ENCODE data around the gene MREG. TPM values are rescaled to one million over a fixed set of nuclear protein-coding genes. Genes with fewer than 3 reads are reported as not detected.

Gene MREG
- total and polyA plus RNA-seq, 9 of the 15 experiments (the other 6 are each of a cell fraction or from before 2014, with no cell fraction given): 0.77 to 3.8 (median 2.3) TPM

GRCh38 chr2:215997219-215997618 lies 16.1 kb downstream of the MREG start:
- in situ Hi-C loops (cut with MboI) (no loop called here), intact Hi-C loops (cut with micrococcal nuclease) (no loop called here)
- Histone ChIP-seq H3K9ac (ENCODE audit: insufficient read depth in 1 of 2, low read depth in 2 of 2, low read length in 2 of 2) (no peak overlapping the region), H3K79me2 (ENCODE audit: control insufficient read depth, insufficient read depth, low read length) (no peaks in the 10 kb centered on the region), H3K36me3 (ENCODE audit: control insufficient read depth, insufficient read depth, low read length) (no peaks in the 10 kb centered on the region), H2AFZ (ENCODE audit: low read depth, low read length) (no peak overlapping the region), H3K4me2 (ENCODE audit: insufficient read depth, low read length) (no peak overlapping the region), H3K4me1 (replicated peaks in 1 of 2; ENCODE audit: control insufficient read depth in 2 of 2, insufficient read depth in 2 of 2, low read length in 2 of 2) (peaks cover 7 to 10% of the 10 kb centered on the region in 2 experiments; a peak in 3 of 5 replicates), H3K27ac (ENCODE audit: extremely low read depth, low read depth, low read length) (no peak overlapping the region), H3K4me3 (no peak overlapping the region), H3K9me3 (replicated peaks; ENCODE audit: control insufficient read depth, insufficient read depth, low read depth, low read length) (no peaks in the 10 kb centered on the region), H3K9me1 (ENCODE audit: control insufficient read depth, insufficient read depth, low read length) (no peaks in the 10 kb centered on the region), H3K27me3 (ENCODE audit: control insufficient read depth in 2 of 2, insufficient read depth in 2 of 2, low read length in 2 of 2) (no peaks in the 10 kb centered on the region), H4K20me1 (replicated peaks; ENCODE audit: control insufficient read depth, insufficient read depth, low read length) (no peaks in the 10 kb centered on the region)
- ATAC-seq: no peak
- ChIA-PET POLR2A (interaction anchor here (1.0 to 1.4 kb wide), 2 partner anchors 9 to 31 kb away, joined by 3 to 6 read pairs; no protein-coding TSS in a partner anchor), CTCF (ENCODE audit: low intra/inter-chr PET ratio) (no interaction called here)
- no TSS peak for BruUV-seq (replicated peaks)
- 100% methylated on average over 1 of the region's 1 CpG for WGBS (ENCODE audit: insufficient coverage, low coverage, missing lambda C conversion rate)
- no peak for DNase-seq (ENCODE audit: extremely low read depth in 1 of 4, low spot score in 3 of 4)
- TF ChIP-seq TCF7L2 (IDR thresholded peaks at IDR 0.05; ENCODE audit: low read depth, low read length): no peak
- peak; percentile 45; the same call in 1 of the 2 replicates for TF ChIP-seq TFE3 (CRISPR knock-in tag; IDR thresholded peaks at IDR 0.05)
- FAIRE-seq: no peak

- Histone ChIP-seq H3K9ac (ENCODE audit: insufficient read depth in 1 of 2, low read depth in 2 of 2, low read length in 2 of 2) (no peak overlapping the region), H3K79me2 (ENCODE audit: control insufficient read depth, insufficient read depth, low read length) (no peaks in the 10 kb centered on the region), H3K4me3 (no peak overlapping the region), H3K9me3 (replicated peaks; ENCODE audit: control insufficient read depth, insufficient read depth, low read depth, low read length) (no peaks in the 10 kb centered on the region), H3K27me3 (ENCODE audit: control insufficient read depth in 2 of 2, insufficient read depth in 2 of 2, low read length in 2 of 2) (no peaks in the 10 kb centered on the region), H4K20me1 (replicated peaks; ENCODE audit: control insufficient read depth, insufficient read depth, low read length) (no peaks in the 10 kb centered on the region), H3K4me2 (ENCODE audit: insufficient read depth, low read length) (no peak overlapping the region), H3K36me3 (ENCODE audit: control insufficient read depth, insufficient read depth, low read length) (no peaks in the 10 kb centered on the region), H2AFZ (ENCODE audit: low read depth, low read length) (no peak overlapping the region), H3K27ac (ENCODE audit: extremely low read depth, low read depth, low read length) (no peak overlapping the region), H3K4me1 (replicated peaks in 1 of 2; ENCODE audit: control insufficient read depth in 2 of 2, insufficient read depth in 2 of 2, low read length in 2 of 2) (no peaks in the 10 kb centered on the region), H3K9me1 (ENCODE audit: control insufficient read depth, insufficient read depth, low read length) (no peaks in the 10 kb centered on the region)
- 59% methylated on average over 4 of the region's 4 CpGs for WGBS (ENCODE audit: insufficient coverage, low coverage, missing lambda C conversion rate)
- DNase-seq (ENCODE audit: extremely low read depth in 1 of 4, low spot score in 3 of 4): no peak
- no TSS peak for BruUV-seq (replicated peaks)
- ATAC-seq: no peak
- CTCF ChIA-PET (ENCODE audit: low intra/inter-chr PET ratio): no interaction called here
- in situ Hi-C loops (cut with MboI): no loop called here
- TF ChIP-seq PYGO2 (tag; IDR thresholded peaks at IDR 0.05) (no peak), HNRNPK (IDR thresholded peaks at IDR 0.05; ENCODE audit: low read depth, low read length, poor library complexity, severe bottlenecking) (no peak), IRF2 (CRISPR knock-in tag; IDR thresholded peaks at IDR 0.05) (no peak)
- TF ChIP-seq, protein P1, sequence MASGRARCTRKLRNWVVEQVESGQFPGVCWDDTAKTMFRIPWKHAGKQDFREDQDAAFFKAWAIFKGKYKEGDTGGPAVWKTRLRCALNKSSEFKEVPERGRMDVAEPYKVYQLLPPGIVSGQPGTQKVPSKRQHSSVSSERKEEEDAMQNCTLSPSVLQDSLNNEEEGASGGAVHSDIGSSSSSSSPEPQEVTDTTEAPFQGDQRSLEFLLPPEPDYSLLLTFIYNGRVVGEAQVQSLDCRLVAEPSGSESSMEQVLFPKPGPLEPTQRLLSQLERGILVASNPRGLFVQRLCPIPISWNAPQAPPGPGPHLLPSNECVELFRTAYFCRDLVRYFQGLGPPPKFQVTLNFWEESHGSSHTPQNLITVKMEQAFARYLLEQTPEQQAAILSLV (tag; IDR thresholded peaks at IDR 0.05): no peak
- intact Hi-C loops (cut with micrococcal nuclease): no loop called here
- FAIRE-seq: no peak
- POLR2A ChIA-PET: no interaction called here
These were observed 18.4 kb downstream of the MREG start for GRCh38 chr2:215994911-215995310.

Measured in K562 (cell line).